Measurements from ENCODE around the gene CORO1C.

DNA sequence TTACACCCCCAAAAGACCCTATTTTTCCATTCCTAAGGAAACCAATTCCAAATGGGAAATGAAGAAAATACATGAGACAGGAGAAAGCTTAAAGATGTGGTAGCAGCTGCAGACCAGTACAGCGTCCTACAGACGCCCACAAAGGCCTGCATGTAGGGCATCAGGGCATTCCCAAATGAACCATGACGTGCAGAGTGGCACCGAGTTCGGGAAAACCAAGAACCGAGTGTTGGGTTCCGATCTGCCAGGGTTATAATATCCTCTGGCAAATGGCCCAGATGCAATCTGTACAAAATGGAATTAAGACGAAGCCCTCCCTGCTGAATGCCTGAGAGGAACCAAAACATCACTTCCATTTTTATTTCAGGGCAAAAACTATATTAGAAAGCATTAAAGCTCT, 63.3 kb downstream of the CORO1C start:
- no peak for TF ChIP-seq EP300 (IDR thresholded peaks at IDR 0.05)
- TF ChIP-seq, protein P1, sequence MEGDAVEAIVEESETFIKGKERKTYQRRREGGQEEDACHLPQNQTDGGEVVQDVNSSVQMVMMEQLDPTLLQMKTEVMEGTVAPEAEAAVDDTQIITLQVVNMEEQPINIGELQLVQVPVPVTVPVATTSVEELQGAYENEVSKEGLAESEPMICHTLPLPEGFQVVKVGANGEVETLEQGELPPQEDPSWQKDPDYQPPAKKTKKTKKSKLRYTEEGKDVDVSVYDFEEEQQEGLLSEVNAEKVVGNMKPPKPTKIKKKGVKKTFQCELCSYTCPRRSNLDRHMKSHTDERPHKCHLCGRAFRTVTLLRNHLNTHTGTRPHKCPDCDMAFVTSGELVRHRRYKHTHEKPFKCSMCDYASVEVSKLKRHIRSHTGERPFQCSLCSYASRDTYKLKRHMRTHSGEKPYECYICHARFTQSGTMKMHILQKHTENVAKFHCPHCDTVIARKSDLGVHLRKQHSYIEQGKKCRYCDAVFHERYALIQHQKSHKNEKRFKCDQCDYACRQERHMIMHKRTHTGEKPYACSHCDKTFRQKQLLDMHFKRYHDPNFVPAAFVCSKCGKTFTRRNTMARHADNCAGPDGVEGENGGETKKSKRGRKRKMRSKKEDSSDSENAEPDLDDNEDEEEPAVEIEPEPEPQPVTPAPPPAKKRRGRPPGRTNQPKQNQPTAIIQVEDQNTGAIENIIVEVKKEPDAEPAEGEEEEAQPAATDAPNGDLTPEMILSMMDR (IDR thresholded peaks at IDR 0.05): no peak
- no peak for TF ChIP-seq RAD21 (conservative IDR thresholded peaks at IDR 0.05 in 1 of 2, IDR thresholded peaks at IDR 0.05 in 1 of 2)
- TF ChIP-seq MAFK (IDR thresholded peaks at IDR 0.05; ENCODE audit: partially characterized antibody): no peak
- no peak for TF ChIP-seq FOSL2 (IDR thresholded peaks at IDR 0.05)
- TF ChIP-seq FOSL2 (CRISPR knock-in tag; IDR thresholded peaks at IDR 0.05): no peak
- TF ChIP-seq, protein P2, sequence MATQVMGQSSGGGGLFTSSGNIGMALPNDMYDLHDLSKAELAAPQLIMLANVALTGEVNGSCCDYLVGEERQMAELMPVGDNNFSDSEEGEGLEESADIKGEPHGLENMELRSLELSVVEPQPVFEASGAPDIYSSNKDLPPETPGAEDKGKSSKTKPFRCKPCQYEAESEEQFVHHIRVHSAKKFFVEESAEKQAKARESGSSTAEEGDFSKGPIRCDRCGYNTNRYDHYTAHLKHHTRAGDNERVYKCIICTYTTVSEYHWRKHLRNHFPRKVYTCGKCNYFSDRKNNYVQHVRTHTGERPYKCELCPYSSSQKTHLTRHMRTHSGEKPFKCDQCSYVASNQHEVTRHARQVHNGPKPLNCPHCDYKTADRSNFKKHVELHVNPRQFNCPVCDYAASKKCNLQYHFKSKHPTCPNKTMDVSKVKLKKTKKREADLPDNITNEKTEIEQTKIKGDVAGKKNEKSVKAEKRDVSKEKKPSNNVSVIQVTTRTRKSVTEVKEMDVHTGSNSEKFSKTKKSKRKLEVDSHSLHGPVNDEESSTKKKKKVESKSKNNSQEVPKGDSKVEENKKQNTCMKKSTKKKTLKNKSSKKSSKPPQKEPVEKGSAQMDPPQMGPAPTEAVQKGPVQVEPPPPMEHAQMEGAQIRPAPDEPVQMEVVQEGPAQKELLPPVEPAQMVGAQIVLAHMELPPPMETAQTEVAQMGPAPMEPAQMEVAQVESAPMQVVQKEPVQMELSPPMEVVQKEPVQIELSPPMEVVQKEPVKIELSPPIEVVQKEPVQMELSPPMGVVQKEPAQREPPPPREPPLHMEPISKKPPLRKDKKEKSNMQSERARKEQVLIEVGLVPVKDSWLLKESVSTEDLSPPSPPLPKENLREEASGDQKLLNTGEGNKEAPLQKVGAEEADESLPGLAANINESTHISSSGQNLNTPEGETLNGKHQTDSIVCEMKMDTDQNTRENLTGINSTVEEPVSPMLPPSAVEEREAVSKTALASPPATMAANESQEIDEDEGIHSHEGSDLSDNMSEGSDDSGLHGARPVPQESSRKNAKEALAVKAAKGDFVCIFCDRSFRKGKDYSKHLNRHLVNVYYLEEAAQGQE (IDR thresholded peaks at IDR 0.05): no peak
- TF ChIP-seq HDAC2 (IDR thresholded peaks at IDR 0.05): no peak
- no peak for TF ChIP-seq CHD2 (IDR thresholded peaks at IDR 0.05; ENCODE audit: low read length, partially characterized antibody)
- TF ChIP-seq MAX (IDR thresholded peaks at IDR 0.05): no peak
- TF ChIP-seq CEBPB (IDR thresholded peaks at IDR 0.05): no peak
